HS-5 (cell line): ENCODE data around the gene MICAL1.
A peak's percentile ranks its signal among the peaks of the same experiment; 100 is the strongest.

Experiments
- DNase-seq: peaks from one replicate; pipeline ENCODE4 v3.0.0-alpha.2; 2012; ENCODE audit warnings: low read depth

Gene MICAL1

GRCh38 chr6:109455437-109456110 lies at the start of gene MICAL1:
Gene MICAL1 (minus strand): TSS chr6:109455772. CDS start chr6:109454196, 1,576 bp downstream.
- no peak for DNase-seq

GRCh38 chr6:109503327-109504224 lies 48.0 kb upstream of the MICAL1 start:
- DNase-seq, result no peak

GRCh38 chr6:109498936-109499335 lies 43.4 kb upstream of the MICAL1 start:
- no peak for DNase-seq

- DNase-seq, result no peak
Observed at GRCh38 chr6:109498052-109498451, 42.5 kb upstream of the MICAL1 start.

- no peak for DNase-seq
Observed at GRCh38 chr6:109496036-109496772, 40.6 kb upstream of the MICAL1 start.

- no peak for DNase-seq
Observed at GRCh38 chr6:109493865-109494264, 38.3 kb upstream of the MICAL1 start.

- DNase-seq, result no peak
Observed at GRCh38 chr6:109491207-109491938, 35.8 kb upstream of the MICAL1 start.

GRCh38 chr6:109490713-109491112 lies 35.1 kb upstream of the MICAL1 start:
- DNase-seq, result no peak

- DNase-seq, result no peak
Observed at GRCh38 chr6:109488001-109488400, 32.4 kb upstream of the MICAL1 start.

GRCh38 chr6:109486068-109486467 lies 30.5 kb upstream of the MICAL1 start:
- DNase-seq, result no peak

GRCh38 chr6:109485266-109485935 lies 29.8 kb upstream of the MICAL1 start:
- no peak for DNase-seq

GRCh38 chr6:109484122-109484521 lies 28.6 kb upstream of the MICAL1 start:
- DNase-seq, result no peak

- DNase-seq, result peak; percentile 13
Observed at GRCh38 chr6:109483735-109484057, 28.1 kb upstream of the MICAL1 start.

GRCh38 chr6:109482905-109483734 lies 27.5 kb upstream of the MICAL1 start, which contains the start of gene ZBTB24:
Gene ZBTB24 (minus strand): TSS chr6:109483219. CDS start chr6:109482026, 1,193 bp downstream.
- DNase-seq, result peak; percentile 28

GRCh38 chr6:109480993-109481480 lies 25.5 kb upstream of the MICAL1 start:
- no peak for DNase-seq

GRCh38 chr6:109478841-109479624 lies 23.5 kb upstream of the MICAL1 start:
- no peak for DNase-seq

- DNase-seq, result no peak
Observed at GRCh38 chr6:109478222-109478805, 22.7 kb upstream of the MICAL1 start.

- no peak for DNase-seq
Observed at GRCh38 chr6:109477725-109478124, 22.2 kb upstream of the MICAL1 start.

- DNase-seq, result no peak
Observed at GRCh38 chr6:109477184-109477583, 21.6 kb upstream of the MICAL1 start.
